HS-5 (cell line): Measurements from ENCODE around the gene TM7SF3.
A peak's percentile ranks its signal among the peaks of the same experiment; 100 is the strongest.
"Not testable (repeated sequence)": the region's sequence is repeated elsewhere in the genome, so short reads cannot be mapped to it uniquely, and the experiment has no call there.

ENCODE experiments used
- DNase-seq: peaks from one replicate; pipeline ENCODE4 v3.0.0-alpha.2; 2012; ENCODE audit warnings: low read depth

Gene TM7SF3

DNA sequence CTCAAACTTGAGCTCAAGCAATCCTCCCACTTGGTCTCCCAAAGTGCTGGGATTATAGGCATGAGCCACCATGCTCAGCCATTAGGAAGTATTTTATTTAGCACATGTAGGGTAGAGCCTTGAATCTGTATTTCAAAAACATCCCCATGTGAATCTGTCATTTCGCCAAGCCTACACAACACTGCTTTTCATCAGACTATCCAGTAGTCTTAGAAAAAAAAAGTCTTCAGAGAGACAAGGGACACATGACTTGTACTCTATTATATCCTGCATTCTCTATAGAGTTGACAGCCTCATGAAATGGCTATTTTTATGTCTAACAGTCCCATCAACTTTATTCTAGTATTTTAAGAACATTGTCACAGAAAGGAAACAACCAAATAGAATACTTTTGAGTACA is 35.4 kb downstream of the TM7SF3 start:
- no peak for DNase-seq

DNA sequence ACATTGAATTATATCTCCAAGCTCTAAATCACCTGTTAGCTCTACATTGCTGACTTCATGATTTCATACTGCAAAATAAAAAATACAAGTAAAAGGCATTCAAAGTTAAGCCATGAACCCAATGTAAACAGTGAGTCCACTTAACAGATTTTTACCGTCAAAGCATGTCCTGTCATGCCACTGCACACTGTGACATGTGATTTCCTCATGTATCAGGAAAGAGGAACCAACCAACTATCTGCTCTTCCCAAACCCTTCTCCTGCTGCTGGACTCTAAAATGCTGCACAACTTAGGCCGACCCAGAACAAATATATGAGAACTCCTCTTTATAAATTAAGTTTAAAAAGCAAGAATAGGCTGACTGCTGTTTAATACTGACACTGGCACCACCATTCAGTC is 37.5 kb downstream of the TM7SF3 start:
- DNase-seq, result no peak

- DNase-seq, result no peak
These were observed 42.2 kb downstream of the TM7SF3 start for GRCh38 chr12:26971963-26972362.

DNA sequence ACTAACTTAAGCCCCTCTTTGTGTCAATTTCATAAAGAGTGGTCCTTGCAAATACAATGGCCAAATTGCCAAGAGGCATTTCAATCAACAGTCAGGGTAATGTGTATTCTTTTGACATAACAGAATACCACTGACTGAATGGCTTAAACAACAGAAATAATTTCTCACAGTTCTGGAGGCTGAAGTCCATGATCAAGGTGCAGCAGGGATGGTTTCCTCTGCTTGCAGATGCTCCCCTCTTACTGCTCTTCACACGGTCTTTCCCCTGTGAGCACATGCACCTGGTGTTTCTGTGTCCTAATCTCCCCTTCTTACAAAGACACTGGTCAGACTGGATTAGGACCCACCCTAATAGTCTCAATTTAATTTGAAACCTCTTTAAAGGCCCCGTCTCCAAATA is 44.0 kb downstream of the TM7SF3 start:
- no peak for DNase-seq

DNA sequence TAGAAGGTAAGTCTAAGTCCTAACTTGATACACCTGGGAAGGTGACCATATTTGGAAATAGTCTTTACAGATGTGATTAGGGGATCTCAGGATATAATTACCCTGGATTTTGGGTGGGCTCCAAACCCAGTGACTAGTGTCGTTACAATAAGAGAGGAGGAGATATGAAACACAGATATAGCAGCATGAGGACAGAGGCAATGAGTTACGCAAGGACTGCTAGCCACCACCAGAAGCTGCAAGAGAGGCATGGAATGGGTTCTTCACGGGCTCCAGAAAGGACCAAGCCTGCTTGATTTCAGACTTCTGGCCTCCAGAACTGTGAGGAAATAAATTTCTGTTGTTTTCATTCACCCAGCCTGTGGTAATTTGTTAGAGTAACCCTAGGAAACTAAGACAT is 47.3 kb downstream of the TM7SF3 start:
- DNase-seq, result no peak

DNA sequence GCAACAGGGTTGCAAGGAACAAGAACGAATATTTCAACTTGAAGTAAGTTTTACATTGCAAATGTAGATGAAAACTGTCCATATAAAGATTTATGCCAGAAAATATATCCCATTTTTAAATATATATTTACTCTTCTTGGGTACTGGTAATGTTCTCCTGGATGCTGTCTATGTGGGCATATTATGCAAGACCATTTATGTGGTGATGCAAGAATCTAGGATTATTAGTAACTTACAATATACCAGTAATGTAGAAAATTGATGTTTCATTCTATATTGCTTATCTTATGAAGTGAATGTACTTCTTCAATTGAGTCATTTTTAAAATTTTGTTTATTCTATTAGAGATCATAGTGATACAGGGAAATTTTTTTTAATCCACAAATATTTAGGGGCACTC is 50.8 kb downstream of the TM7SF3 start:
- no peak for DNase-seq

- no peak for DNase-seq
These were observed 52.4 kb downstream of the TM7SF3 start for GRCh38 chr12:26961803-26962202.

DNA sequence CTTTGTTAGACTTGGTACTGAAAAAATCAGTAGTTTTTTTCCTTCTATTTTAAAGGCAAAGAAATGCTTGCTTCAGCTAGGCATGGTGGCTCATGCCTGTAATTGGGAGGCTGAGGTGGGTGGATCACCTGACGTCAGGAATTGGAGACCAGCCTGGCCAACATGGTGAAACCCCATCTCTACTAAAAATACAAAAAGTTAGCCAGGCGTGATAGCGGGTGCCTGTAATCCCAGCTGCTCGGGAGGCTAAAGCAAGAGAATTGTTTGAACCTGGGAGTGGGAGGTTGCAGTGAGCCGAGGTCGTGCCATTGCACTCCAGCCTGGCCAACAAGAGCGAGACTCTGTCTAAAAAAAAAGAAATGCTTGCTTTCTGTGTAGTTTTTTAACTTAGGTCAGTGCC is 52.8 kb downstream of the TM7SF3 start:
- not testable (repeated sequence) for DNase-seq

DNA sequence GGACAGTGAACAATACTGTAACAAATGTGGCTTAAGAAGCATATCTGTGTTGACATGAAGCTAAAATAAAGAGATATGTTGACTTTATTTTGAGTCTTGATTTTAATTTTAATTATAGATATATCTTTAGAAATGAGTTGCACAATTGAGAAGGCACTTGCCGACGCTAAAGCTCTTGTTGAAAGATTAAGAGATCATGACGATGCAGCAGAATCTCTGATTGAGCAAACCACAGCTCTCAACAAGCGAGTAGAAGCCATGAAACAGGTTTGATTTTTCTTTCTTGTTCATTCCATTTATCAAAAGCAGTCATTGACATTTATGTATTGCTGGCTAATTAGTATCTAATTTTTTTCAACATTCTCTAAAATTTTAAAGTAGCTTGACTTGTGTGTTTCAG is 60.2 kb downstream of the TM7SF3 start:
- DNase-seq, result no peak

- no peak for DNase-seq
These were observed 60.7 kb downstream of the TM7SF3 start for GRCh38 chr12:26953447-26953846.

- DNase-seq, result no peak
These were observed 65.9 kb downstream of the TM7SF3 start for GRCh38 chr12:26948309-26948708.

DNA sequence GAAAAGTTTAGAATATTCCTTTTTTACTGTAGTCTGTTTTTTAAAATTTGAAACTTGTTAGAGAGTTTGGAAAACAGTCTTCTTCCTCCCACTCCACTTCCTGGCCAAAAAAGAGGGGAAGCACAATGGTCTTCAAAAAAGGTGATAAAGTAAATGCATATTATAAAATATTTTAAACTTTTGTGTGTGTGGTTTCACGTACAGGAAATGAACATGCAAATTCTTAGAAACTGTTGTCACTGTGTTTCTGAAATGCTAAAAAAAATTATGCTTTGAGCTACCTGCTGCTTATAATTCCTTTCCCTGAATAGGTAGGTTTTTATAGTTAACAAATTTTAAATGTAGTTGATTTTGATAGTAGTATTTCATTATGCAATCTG is 73.0 kb downstream of the TM7SF3 start:
- no peak for DNase-seq

- no peak for DNase-seq
These were observed 73.5 kb downstream of the TM7SF3 start for GRCh38 chr12:26940516-26941214.

DNA sequence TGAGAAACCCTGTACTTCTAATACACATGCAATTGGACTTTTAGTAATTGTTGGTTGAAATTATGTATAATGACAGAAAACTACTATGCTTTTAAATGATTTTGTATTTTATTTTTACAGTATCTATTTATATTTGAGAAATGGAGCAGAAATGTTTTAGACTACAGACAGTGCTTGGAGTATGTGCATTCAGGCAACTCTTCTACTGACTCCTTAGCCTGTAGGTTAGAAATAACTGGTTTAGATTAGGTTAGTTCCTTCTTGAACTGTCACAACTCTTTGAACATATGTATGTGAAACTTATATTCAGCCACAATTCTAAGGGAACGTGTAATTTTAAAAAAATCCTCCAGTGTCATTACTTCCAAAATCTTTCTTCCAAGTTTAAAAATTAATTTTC is 74.2 kb downstream of the TM7SF3 start:
- no peak for DNase-seq

DNA sequence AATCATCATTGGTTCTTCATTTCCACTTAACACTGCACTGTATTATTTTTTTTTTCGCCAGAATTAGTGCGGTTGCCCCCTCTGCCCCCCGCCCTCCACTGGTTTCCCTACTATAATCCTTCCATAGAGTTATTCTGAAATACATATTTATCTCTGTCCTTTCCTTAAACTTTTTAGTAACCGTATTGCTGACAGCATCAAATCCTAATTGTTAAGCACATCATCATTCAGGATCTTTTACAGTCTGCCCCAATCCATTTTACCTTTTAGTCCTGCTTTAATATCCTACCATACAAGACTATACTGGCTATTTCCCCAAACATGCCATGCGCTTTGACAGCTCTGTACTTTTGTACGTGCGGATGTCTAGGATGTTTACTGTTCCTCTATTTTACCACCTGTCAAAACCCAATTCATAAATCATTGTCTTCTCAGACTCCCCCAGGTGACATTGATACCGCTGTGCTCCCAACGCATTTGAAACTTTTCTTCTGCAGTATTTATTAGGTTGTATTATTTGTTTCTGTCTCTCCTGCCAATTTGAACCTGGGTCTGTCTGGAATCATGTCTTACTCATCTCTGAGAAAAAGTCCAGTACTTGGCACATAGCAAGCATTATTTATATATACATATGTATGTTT is 74.9 kb downstream of the TM7SF3 start:
- no peak for DNase-seq

- no peak for DNase-seq
These were observed 75.5 kb downstream of the TM7SF3 start for GRCh38 chr12:26938701-26939062.

DNA sequence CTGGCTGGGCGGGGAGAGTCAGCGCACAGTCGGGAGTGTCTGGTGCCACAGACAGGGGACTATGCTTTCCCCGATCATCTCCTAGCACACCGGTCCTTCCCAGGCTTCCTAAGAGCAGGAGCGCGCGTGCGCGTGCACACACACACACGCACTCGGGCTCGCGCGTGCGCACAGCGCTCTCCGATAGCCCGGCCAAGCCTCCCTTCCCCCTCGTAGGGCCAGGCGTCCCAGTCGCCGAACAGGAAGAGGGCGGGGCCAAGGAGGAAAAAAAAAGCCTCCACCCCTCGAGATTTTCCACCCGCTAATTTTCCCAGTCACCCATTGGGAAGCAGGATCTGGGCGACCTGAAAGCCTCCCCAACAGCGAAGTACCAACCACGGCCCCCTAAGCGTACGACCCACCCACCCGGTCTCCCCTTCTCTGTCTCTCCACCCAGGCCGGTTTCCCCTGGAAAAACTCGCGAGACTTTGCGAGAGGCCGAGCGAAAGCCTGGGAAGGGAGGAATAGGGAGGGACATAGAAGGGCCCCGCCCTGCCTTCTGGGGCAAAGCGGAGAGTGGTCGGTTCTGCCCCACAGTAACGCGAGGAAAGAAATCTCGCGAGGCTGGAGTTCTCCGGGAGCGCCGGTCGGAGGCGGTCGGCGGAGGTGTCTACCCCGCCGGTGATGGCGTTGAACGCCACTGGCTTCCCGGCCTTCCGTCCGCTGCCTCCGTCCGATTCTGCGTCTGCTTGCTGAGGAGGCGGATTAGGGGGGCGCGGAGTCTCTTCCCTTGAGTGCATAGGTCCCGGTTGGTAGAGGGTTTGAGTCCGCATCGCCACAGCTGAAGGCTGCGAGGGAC is 76.1 kb downstream of the TM7SF3 start, which contains the start of the genes FGFR1OP2 and INTS13:
Gene FGFR1OP2 (plus strand): TSS at position 608 of the 838 bp plus-strand sequence. CDS start 15,689 bp downstream, outside the sequence.
Gene INTS13 (minus strand): TSS at position 119 of the 838 bp plus-strand sequence. CDS start 1,178 bp downstream, outside the sequence.
- DNase-seq, result peak; percentile 95

DNA sequence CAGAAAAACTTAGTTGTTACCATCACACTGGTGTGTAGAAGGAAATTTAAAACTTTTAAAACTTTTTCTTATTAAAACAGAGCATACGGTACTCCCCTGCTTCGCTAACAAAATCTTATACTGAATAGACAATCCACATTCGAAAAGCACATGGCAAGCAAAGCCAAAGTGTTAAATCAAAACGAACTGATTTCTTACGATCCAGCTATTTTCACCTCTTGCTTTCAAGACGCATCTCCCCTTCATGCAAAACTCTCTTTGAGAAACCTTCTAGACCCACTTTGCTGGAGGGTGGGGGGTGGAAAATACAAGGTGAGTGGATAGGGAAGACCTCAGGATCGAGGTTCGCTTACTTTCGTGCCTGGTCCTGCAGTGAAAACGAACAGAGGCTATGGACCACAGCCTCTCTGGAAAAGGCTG is 76.7 kb downstream of the TM7SF3 start:
- no peak for DNase-seq

DNA sequence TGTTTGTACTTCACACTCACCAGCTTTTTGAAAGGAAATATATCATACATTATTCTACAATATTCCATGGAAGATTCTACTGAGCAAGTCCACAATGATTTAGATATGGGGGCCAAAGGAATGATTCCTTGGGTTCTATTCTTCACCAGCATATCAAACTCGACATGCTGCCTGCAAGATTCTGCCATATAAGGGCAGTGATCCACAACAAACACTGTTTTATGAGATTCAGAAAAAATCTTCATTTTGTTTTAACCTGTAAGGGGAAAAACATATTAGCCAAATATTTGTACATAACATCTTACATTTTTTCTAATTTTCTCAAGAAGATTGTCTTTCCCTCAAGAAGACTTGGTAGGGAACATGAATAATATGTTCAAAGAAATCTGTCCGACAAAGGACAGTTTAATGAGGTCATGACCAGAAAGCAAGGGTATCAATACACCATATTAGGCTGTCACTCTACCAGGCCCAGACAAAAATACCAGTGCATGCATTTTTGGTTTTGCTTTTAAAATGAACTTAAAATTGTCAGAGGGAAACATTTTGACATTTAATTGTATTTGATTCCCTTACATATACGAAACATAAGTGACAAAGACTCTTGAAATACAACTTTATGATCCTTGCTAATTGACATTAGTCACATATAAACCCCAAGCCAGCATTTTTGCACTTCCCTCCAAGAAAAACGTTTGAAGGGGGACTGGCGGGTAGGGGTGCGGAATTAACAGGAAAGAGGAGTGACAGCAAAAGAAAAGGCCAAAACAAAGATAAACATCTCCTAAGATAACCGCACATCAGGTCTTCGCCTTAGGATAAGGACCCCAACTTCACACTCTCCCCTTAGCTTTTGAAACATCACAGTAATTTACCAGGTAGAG is 77.4 kb downstream of the TM7SF3 start:
- no peak for DNase-seq

DNA sequence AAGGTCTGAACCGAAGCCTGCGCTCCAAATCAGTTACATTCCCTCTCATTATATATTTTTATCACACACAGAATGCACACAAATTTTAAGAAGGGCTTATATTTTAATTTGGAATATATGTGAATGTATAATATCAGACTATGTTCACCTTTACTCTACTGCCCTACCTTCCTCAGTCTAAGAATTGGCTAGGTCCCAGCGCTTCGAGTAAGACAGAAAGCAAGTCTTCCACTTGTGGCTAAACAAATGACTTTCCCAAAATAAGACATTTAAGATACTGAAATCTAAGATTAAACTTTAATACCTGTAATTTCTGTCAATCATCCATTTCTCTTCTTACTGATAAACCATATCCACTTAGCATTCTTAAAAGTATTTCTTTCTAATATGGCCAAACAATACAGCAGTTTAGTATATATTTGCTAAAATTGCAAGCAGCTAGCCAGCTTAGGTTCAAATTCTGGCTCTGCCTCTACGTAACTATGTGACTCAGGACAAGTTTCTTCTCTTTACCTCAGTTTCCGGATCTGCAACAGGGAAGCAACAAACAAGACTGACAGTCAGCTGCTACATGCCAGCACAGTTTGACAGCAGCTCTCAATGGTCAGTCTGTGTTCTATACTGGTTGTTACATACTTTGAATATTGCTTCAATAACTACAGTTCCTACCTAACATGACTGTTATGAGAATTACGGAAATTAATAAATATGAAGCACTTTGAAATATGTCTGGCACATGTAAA is 78.4 kb downstream of the TM7SF3 start:
- no peak for DNase-seq

GRCh38 chr12:26929590-26929989 is 84.6 kb downstream of the TM7SF3 start:
- no peak for DNase-seq
